Dendritic cell treated with granulocyte-macrophage colony-stimulating factor and Interleukin-4, amounts not matched to agents 40 ng/mL and 50 ng/mL, for 4 days (primary cell): ENCODE results near the gene TPK1.

Experiments used
- H3K27ac Mint-ChIP-seq: one replicate; pipeline ENCODE4 v1.8.0; 2022; ENCODE audit warnings: mild to moderate bottlenecking, mixed read lengths
- H3K27me3 Mint-ChIP-seq: one replicate; pipeline ENCODE4 v1.8.0; 2022; ENCODE audit warnings: mild to moderate bottlenecking, mixed read lengths
- H3K36me3 Mint-ChIP-seq: one replicate; pipeline ENCODE4 v1.8.0; 2022; ENCODE audit warnings: low read depth, mixed read lengths
- H3K4me1 Mint-ChIP-seq: one replicate; pipeline ENCODE4 v1.8.0; 2022; ENCODE audit warnings: low read depth, mixed read lengths
- H3K4me3 Mint-ChIP-seq: one replicate; pipeline ENCODE4 v1.8.0; 2022; ENCODE audit warnings: mild to moderate bottlenecking, moderate library complexity, mixed read lengths
- H3K9me3 Mint-ChIP-seq: one replicate; pipeline ENCODE4 v1.8.0; 2022; ENCODE audit warnings: mixed read lengths
- intact Hi-C: fragments of 100-400 bp; cut with micrococcal nuclease; formaldehyde crosslinking; loops from one replicate; pipeline ENCODE4 v1.15.0; 2022

Gene TPK1

DNA sequence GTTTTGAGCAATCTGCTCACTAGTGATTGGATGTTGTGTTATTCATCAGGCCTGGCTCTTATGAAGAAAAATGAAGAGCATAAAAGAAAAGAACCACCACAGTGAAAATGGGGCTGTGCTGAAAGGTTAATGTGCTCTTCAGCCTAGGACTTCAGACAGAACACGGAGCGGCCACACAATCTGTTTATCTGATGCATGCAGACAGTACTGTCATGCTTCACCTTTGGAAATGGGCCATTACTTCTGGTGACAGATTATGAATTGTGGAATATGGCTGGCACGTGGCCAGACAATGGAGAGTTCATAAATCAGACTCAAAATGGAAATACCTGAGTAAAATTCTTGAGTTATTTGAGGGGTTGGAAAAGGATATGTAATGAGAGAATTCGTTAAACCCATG lies 346.3 kb downstream of the TPK1 start:
- H3K4me3 Mint-ChIP-seq: no peak overlapping the region
- H3K27me3 Mint-ChIP-seq: no peaks in the 10 kb centered on the region
- intact Hi-C loops: no loop called here
- H3K9me3 Mint-ChIP-seq: peaks cover 4% of the 10 kb centered on the region
- H3K4me1 Mint-ChIP-seq: no peaks in the 10 kb centered on the region
- H3K27ac Mint-ChIP-seq: no peak overlapping the region
- H3K36me3 Mint-ChIP-seq: no peaks in the 10 kb centered on the region

DNA sequence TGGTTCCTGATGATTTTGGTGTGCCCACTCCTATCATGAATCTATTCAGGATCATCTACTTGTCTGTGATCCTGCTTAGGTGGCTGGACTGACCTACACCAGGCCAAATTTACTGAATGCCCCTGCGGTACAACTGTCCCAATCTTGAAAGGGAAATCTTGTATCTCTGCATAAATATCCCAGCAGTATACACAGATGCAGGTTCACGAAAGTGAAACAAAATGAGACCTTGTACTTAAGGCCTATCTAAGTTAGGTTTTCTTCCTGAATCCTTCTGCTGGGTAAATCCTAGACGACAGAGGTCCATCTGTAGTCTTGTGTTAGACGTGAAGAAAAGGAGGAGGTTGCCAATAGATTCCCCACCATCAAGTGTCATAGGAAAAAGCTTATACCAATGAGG lies 346.9 kb downstream of the TPK1 start:
- Mint-ChIP-seq H3K36me3 (no peaks in the 10 kb centered on the region), H3K4me3 (no peak overlapping the region), H3K9me3 (no peaks in the 10 kb centered on the region), H3K27me3 (no peaks in the 10 kb centered on the region), H3K4me1 (no peaks in the 10 kb centered on the region), H3K27ac (no peak overlapping the region)
- intact Hi-C loops: no loop called here

DNA sequence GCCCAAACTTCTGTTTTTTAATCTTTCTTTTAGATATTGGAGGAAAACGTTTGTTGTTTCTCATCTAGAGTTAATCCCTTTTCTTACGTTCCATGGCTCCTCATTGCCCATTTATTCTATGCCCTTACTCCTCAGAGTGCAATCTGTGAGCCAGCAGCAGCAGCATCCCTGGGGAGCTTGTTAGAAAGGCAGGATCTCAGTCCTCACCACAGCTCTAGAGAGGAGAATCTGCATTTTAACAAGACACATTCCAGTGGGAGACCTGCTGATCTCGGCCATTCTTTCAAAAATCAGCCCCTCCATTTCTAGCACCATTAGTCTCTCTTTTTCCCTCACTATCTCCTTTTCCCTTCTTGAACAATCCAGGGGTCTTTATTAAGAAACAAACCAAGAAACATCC lies 348.0 kb downstream of the TPK1 start:
- H3K27me3 Mint-ChIP-seq: no peaks in the 10 kb centered on the region
- intact Hi-C loops: no loop called here
- H3K4me3 Mint-ChIP-seq: no peak overlapping the region
- no peak overlapping the region for H3K27ac Mint-ChIP-seq
- no peaks in the 10 kb centered on the region for H3K9me3 Mint-ChIP-seq
- no peaks in the 10 kb centered on the region for H3K36me3 Mint-ChIP-seq
- no peaks in the 10 kb centered on the region for H3K4me1 Mint-ChIP-seq

DNA sequence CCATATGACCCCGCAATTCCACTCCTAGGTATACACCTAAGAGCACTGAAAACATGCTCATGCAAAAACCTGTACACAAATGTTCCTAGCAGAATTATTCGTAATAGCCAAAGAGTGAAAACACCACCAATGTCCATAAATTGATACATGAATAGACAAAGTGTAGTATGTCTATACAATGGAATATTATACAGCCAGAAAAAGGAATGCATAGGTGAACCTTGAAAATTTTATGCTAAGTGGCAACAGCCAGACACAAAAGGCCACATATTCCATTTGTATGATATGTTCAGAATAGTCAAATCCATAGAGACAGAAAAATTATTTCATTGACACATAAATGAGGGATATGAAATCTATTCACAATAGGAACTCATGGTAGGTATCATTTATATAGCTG lies 351.4 kb downstream of the TPK1 start:
- H3K4me3 Mint-ChIP-seq: no peak overlapping the region
- intact Hi-C loops: no loop called here
- H3K4me1 Mint-ChIP-seq: no peaks in the 10 kb centered on the region
- no peaks in the 10 kb centered on the region for H3K27me3 Mint-ChIP-seq
- H3K9me3 Mint-ChIP-seq: no peaks in the 10 kb centered on the region
- H3K27ac Mint-ChIP-seq: no peak overlapping the region
- no peaks in the 10 kb centered on the region for H3K36me3 Mint-ChIP-seq

DNA sequence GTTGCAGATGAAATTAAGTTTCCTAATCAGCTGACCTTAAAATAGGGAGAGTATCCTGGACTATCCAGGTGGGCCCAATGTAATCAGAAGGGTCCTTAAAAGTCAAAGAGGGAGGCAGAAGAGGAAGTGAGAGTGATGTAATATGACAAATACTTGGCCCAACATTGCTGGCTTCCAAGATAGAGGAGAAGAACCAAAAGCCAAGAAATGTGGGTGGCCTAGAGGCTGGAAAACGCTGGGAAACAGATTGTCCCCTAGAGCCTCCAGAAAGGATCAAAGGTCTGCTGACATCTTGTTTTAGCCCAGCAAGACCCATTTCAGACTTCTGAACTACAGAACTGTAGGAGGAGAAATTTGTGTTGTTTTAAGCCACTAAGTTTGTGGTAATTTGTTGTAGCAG lies 352.7 kb downstream of the TPK1 start:
- no peak overlapping the region for H3K27ac Mint-ChIP-seq
- H3K27me3 Mint-ChIP-seq: no peaks in the 10 kb centered on the region
- intact Hi-C loops: no loop called here
- H3K9me3 Mint-ChIP-seq: no peaks in the 10 kb centered on the region
- H3K4me3 Mint-ChIP-seq: no peak overlapping the region
- no peaks in the 10 kb centered on the region for H3K4me1 Mint-ChIP-seq
- no peaks in the 10 kb centered on the region for H3K36me3 Mint-ChIP-seq

DNA sequence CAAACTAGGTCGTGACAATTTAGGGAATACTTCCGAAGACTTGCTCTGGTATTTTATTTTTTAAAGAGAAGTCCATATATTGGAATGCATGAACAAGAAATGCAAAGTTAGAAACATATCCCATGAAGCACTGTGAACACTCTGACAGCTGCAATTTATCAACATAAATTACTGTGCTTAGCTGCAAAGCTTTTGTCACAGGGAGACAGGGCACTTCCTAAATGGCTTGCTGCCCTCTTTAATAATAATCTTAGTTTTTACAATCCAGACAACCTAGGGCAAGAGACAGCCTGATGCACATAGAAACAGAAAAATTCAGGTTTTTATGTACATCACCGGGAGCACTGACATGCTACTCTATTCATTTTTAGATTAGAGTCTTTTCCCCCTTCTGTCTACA lies 354.0 kb downstream of the TPK1 start:
- Mint-ChIP-seq H3K36me3 (no peaks in the 10 kb centered on the region), H3K4me1 (no peaks in the 10 kb centered on the region), H3K27ac (no peak overlapping the region), H3K27me3 (no peaks in the 10 kb centered on the region), H3K9me3 (no peaks in the 10 kb centered on the region), H3K4me3 (no peak overlapping the region)
- intact Hi-C loops: no loop called here

DNA sequence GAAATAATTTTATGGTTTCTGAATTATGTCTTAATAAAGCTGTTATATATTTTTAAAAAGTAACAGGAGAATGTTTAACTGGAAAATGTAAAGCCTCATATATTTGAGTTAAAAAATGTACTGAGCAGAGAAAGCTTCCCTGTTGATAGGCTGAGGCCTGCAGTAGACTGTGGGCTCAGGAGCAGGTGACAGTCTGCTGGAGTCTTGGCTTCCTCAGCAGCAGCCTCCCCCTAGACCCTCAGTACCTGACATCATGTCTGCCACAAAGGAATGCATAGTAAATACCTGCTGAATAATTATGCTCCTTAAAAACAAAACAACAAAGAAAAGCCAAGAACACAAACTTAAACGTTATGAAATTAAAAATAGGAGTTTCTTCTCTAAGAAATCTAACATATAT lies 358.5 kb downstream of the TPK1 start:
- Mint-ChIP-seq H3K4me3 (no peak overlapping the region), H3K9me3 (no peaks in the 10 kb centered on the region), H3K36me3 (no peaks in the 10 kb centered on the region), H3K27ac (no peak overlapping the region), H3K27me3 (no peaks in the 10 kb centered on the region), H3K4me1 (no peaks in the 10 kb centered on the region)
- intact Hi-C loops: no loop called here

DNA sequence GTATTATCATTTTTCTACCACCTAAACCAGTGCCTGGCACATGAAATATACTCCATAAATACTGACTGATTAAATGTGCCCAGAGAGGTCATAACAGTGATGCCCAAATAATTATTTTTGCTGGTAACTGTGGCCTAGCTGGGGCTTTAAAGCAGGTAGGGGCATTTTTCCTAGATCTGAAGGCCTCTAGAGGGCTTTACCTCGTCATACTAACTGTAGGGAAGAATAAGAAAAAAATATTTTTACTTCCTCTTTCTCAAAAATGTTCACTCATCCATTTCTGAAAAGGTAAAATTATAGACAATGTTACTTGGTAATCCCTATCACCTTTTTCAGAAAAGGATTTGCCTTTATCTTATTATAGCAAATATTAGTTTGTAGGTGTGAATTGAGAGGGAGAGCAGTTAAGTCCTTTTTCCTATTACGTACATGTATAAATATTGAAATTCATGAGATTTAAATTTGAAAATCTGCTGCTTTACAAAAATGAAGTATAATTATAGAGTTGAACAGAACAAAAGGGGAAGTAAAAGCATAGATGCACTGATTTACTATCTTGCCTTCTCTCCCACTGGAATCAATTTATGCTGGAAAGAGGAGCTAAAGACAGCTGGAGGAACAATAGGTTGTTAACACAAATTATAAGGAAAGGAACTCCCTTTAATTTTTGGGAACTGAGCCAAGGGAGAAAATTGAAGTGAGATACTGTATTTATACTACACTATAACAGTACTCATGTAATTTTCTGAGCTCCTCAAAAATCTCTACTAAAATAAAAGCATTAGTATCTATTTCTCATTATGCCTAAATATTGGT lies 360.8 kb downstream of the TPK1 start:
- Mint-ChIP-seq H3K4me3 (no peak overlapping the region), H3K36me3 (no peaks in the 10 kb centered on the region), H3K27me3 (no peaks in the 10 kb centered on the region), H3K4me1 (no peaks in the 10 kb centered on the region), H3K27ac (no peak overlapping the region), H3K9me3 (no peaks in the 10 kb centered on the region)
- intact Hi-C loops: no loop called here

DNA sequence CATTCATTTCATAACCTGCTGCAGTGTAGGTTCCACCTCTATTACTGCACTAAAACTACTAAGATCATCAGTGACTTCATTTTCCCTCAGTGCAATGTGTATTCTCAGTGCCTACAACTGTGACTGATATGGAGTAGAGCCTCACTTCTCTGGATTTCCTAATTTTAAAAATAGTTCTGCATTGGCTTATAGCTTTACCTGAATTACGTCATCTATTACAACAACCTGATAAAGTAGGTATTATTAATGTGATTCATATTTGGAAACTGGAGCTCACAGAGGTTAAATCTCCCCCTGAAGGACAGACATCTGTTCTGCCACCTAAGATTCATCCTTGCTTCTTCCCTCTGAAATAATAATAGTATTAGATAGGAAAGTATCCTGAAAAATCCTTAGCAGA lies 361.5 kb downstream of the TPK1 start:
- H3K36me3 Mint-ChIP-seq: no peaks in the 10 kb centered on the region
- H3K27ac Mint-ChIP-seq: no peak overlapping the region
- no peaks in the 10 kb centered on the region for H3K9me3 Mint-ChIP-seq
- intact Hi-C loops: no loop called here
- H3K27me3 Mint-ChIP-seq: no peaks in the 10 kb centered on the region
- H3K4me1 Mint-ChIP-seq: no peaks in the 10 kb centered on the region
- no peak overlapping the region for H3K4me3 Mint-ChIP-seq

DNA sequence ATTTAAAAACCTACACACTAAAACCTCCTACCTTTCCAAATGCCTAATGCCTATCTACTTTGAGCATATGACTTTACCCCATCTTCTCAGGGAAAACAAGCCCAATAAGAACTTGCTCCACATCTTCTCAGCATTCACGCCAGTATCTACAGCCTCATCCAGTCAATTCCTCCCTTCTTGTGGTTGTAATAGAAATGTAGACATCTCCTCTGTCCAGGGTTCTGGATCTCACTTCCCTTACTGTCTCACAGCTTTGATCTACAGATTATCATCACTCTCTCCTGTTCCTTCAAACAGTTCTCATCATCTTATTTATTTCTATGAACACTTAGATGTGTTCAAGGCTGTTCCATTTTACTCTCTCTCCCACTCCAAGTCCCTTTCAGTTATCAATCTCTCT lies 361.9 kb downstream of the TPK1 start:
- no peaks in the 10 kb centered on the region for H3K4me1 Mint-ChIP-seq
- H3K36me3 Mint-ChIP-seq: no peaks in the 10 kb centered on the region
- H3K4me3 Mint-ChIP-seq: no peak overlapping the region
- H3K27ac Mint-ChIP-seq: no peak overlapping the region
- no peaks in the 10 kb centered on the region for H3K9me3 Mint-ChIP-seq
- intact Hi-C loops: no loop called here
- no peaks in the 10 kb centered on the region for H3K27me3 Mint-ChIP-seq

DNA sequence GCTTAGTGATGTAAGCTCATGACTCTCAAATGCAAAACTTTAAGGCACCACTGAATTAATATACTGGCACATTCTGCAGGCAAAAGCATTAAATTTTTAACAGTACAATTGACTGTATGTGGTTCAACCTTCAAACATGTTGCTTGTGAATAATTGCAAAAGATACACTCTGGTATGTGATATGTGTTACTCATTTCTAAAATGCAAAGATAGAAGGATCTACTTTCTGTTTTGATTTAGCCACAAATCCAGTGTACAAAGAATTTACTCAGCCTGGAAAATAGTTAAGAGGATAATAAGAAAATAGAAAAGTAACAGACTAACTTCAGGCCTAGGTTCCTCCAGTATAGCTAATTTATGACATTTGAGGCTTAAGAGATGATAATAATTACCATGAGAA lies 365.8 kb downstream of the TPK1 start:
- intact Hi-C loops: no loop called here
- no peaks in the 10 kb centered on the region for H3K4me1 Mint-ChIP-seq
- H3K36me3 Mint-ChIP-seq: peaks cover 3% of the 10 kb centered on the region
- no peaks in the 10 kb centered on the region for H3K27me3 Mint-ChIP-seq
- no peak overlapping the region for H3K4me3 Mint-ChIP-seq
- no peak overlapping the region for H3K27ac Mint-ChIP-seq
- H3K9me3 Mint-ChIP-seq: peaks cover 14% of the 10 kb centered on the region

DNA sequence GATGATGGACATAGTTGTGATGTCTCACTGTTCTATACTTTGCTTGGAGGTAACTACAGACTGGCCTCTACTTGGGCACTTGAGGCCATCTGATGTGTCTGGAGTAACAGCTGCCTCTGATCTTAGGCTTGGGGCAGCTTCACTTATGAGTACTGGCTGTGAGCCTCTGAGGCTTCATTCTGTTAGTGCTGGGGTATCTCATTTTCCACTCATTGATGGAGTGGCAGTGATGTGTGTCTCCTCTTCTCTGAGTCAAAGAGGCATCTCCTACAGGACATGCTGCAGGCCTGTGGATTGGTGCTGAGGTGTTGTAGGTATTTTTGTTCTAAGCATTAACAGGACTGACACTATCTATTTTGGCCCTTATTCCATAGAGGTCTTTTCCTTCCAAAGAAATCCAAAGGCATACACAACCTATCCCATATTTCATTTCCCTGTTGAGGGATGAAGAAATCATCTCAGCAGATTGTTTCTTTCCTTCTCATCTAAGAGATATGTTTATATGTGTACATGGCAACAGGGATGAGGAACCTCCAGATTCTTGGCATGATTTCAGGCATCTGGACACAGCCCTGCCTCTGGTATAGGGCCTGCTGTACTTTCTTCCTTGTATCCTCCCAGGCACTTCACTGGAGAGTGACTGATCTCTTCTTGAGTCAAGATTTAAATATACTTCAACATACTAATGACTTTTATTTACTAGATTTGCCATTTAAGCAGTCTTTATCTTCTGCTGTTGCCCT lies 366.7 kb downstream of the TPK1 start:
- peaks cover 7% of the 10 kb centered on the region for H3K36me3 Mint-ChIP-seq
- intact Hi-C loops: no loop called here
- H3K4me1 Mint-ChIP-seq: no peaks in the 10 kb centered on the region
- peaks cover 23% of the 10 kb centered on the region for H3K9me3 Mint-ChIP-seq
- no peak overlapping the region for H3K4me3 Mint-ChIP-seq
- H3K27ac Mint-ChIP-seq: no peak overlapping the region
- no peaks in the 10 kb centered on the region for H3K27me3 Mint-ChIP-seq

DNA sequence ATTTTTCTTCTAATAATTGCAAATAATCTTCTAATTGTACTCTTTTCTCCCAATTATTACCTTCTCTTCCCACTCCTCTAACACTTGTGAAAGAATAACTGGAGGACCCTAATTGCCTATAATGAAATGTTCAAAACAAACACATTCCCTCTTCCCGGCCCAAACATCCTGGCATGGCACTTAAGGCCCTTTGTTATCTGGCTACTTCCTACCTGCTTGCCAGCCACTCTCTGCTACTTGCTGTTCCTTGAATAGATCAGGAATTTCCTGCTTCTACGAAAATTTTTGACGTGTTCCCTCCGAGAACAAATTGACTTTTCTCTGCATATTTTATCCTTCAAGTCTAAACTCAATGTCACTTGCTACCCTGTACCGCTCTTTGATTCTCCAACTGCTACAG lies 376.2 kb downstream of the TPK1 start:
- Mint-ChIP-seq H3K36me3 (peaks cover 16% of the 10 kb centered on the region), H3K27me3 (no peaks in the 10 kb centered on the region)

DNA sequence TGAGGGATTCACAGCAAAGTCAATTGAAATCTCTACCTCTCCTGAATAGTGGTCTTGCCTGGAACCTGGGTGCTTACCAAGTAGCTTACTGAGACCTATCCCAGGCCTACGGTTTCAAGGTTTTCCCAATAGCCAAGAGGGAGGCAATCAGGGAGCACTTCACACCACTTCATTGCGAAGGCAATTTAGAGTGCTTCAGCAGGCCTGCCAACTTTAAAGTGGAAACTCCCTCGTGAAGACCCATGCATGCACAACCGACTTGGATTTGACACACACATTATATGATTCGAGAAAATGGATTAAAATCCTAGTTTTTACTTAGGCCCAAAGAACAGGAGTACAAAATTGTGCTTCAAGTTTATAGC lies 380.8 kb downstream of the TPK1 start:
- H3K27ac Mint-ChIP-seq: no peak overlapping the region
- H3K36me3 Mint-ChIP-seq: peaks cover 8% of the 10 kb centered on the region
- H3K27me3 Mint-ChIP-seq: no peaks in the 10 kb centered on the region
- no peak overlapping the region for H3K4me3 Mint-ChIP-seq
- H3K9me3 Mint-ChIP-seq: peaks cover 5% of the 10 kb centered on the region
- intact Hi-C loops: no loop called here
- no peaks in the 10 kb centered on the region for H3K4me1 Mint-ChIP-seq

More for the DNA sequence above, 376.2 kb downstream of the TPK1 start:
- Mint-ChIP-seq H3K27ac (no peak overlapping the region), H3K9me3 (peaks cover 50% of the 10 kb centered on the region), H3K4me3 (no peak overlapping the region), H3K4me1 (no peaks in the 10 kb centered on the region)
- intact Hi-C loops: no loop called here
